K562 (cell line): ENCODE data around the gene FAM110D. TPM values are rescaled to one million over a fixed set of nuclear protein-coding genes. Genes with fewer than 3 reads are reported as not detected.

Experiments used
- ASH1L ChIP-seq: fragments of 450-650 bp; IDR thresholded peaks from 2 replicates; pipeline ENCODE4 v1.6.1; 2018; ENCODE audit warnings: borderline replicate concordance, mild to moderate bottlenecking, low read depth; ENCODE audit not compliant: partially characterized antibody
- JUNB ChIP-seq: fragments of 450-650 bp; formaldehyde crosslinking; conservative IDR thresholded peaks from 2 replicates; pipeline ENCODE4 v1.4.0; 2020; ENCODE audit warnings: mild to moderate bottlenecking
- KHSRP ChIP-seq: fragments of 450-650 bp; IDR thresholded peaks from 2 replicates; pipeline ENCODE4 v1.6.1; 2017
- MYNN ChIP-seq, 2 experiments: sonication (generic); formaldehyde crosslinking in 1 of 2; IDR thresholded peaks; 2 replicates each; pipeline versions ENCODE4 v1.5.0 to v1.6.1; 2016 to 2020; ENCODE audit warnings: antibody characterized with exemption in 1 of 2, missing genetic modification reagents in 1 of 2
- NFIX ChIP-seq: fragments of 250-450 bp; sonication (Bioruptor Pico); IDR thresholded peaks from 2 replicates; pipeline ENCODE4 v1.4.0; 2020; ENCODE audit warnings: low read depth, mild to moderate bottlenecking, moderate library complexity
- RFX5 ChIP-seq: IDR thresholded peaks from 2 replicates; pipeline ENCODE4 v1.6.1; 2011; ENCODE audit warnings: low read depth, mild to moderate bottlenecking, improper control_type of control experiment, low read length
- TAF1 ChIP-seq: IDR thresholded peaks from 2 replicates; pipeline ENCODE4 v1.6.1; 2011; ENCODE audit warnings: mild to moderate bottlenecking, low read length, moderate library complexity; ENCODE audit not compliant: insufficient read depth, control insufficient read depth, severe bottlenecking; ENCODE audit errors: extremely low read depth
- ZNF263 ChIP-seq: sonication (generic); formaldehyde crosslinking; IDR thresholded peaks from 2 replicates; pipeline ENCODE4 v1.8.0; 2022; ENCODE audit warnings: mild to moderate bottlenecking, missing genetic modification reagents, borderline replicate concordance
- ZNF586 ChIP-seq: fragments of 450-650 bp; formaldehyde crosslinking; conservative IDR thresholded peaks from 2 replicates; pipeline ENCODE4 v1.4.0; 2020; ENCODE audit warnings: mild to moderate bottlenecking, moderate library complexity
- ZSCAN29 ChIP-seq: fragments of 450-650 bp; IDR thresholded peaks from 2 replicates; pipeline ENCODE4 v1.6.1; 2017
- polyA plus RNA-seq, 8 experiments: library from polyadenylated mRNA; depleted of rRNA in 4 of 8; stranded (reverse) in 5 of 8; unstranded in 3 of 8; fragments of >200 nt; fragmentation: Nextera tagmentation in 2 of 8; fragmentation: Illumina TruSeq in 1 of 8; extraction: Ambion mirVana in 2 of 8; extraction: Trizol in 1 of 8; gene quantifications; 2 replicates each; pipeline versions ENCODE4 v1.2.1 to v1.2.3, GENCODE V29; 2011 to 2014; ENCODE audit warnings: inconsistent platforms in 1 of 8, missing spikeins in 1 of 8
- total RNA-seq, 7 experiments: library from RNA; depleted of rRNA in 6 of 7; stranded (reverse); fragments of >200 nt in 6 of 7; fragmentation: Illumina TruSeq in 2 of 7; extraction: Trizol in 2 of 7; gene quantifications; 2 replicates each; pipeline versions ENCODE4 v1.2.1 to v1.2.3, GENCODE V29; 2011 to 2021; ENCODE audit warnings: low replicate concordance in 1 of 7
- TF ChIP-seq, protein P1 (sequence below): fragments of 450-650 bp; IDR thresholded peaks from 2 replicates; pipeline ENCODE4 v1.6.1; 2016; ENCODE audit warnings: low read depth
- TF ChIP-seq, protein P2 (sequence below): sonication (generic); formaldehyde crosslinking; IDR thresholded peaks from 2 replicates; pipeline ENCODE4 v1.8.1; 2022; ENCODE audit warnings: missing genetic modification reagents
- TF ChIP-seq, protein P3 (sequence below): sonication (generic); formaldehyde crosslinking; IDR thresholded peaks from 2 replicates; pipeline ENCODE4 v1.8.0; 2023; ENCODE audit warnings: mild to moderate bottlenecking, missing genetic modification reagents
- TF ChIP-seq, protein P4 (sequence below): IDR thresholded peaks from 2 replicates; pipeline ENCODE4 v1.6.1; 2014; ENCODE audit warnings: antibody characterized with exemption

Gene FAM110D
- total and polyA plus RNA-seq, 9 of the 15 experiments (the other 6 are each of a cell fraction or from before 2014, with no cell fraction given): 0.04 to 1.1 (median 0.33) TPM

DNA sequence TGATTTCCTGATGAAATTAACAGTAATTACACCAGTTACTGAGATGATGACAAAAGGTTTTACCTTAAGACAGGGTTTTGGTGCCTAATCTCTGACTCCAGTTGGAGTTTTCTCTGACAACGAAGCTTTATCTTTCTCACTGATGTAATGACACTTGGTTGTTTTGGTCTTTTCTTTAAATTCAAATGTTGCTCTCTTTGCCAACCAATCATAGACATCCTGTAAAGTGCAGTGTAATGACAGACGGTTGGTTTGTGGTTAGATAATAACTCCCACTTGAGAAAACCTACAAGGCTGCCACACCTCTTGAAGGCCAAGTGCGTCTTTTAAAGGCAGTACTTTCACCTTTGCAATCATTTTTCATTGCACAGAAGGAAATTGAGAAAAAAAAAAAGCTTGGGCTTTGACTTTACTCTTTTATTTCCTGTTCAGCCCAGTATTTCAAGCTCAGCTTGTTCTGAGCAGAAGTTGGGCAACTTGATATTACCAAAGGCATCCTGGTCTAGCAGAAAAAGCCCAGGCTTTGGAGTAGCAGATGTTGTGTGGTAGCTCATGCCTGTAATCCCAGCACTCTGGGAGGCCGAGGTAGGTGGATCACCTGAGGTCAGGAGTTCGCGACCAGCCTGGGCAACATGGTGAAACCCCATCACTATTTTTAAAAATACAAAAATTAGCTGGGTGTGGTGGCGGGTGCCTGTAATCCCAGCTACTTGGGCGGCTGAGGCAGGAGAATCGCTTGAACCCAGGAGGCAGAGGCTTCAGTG, 32.4 kb upstream of the FAM110D start (continued):
- TF ChIP-seq ASH1L (peak; percentile 88), RFX5 (no peak), ZNF263 (no peak), JUNB (CRISPR knock-in tag) (no peak), KHSRP (no peak), MYNN (IDR thresholded peaks at IDR 0.05) (peak; percentile 81), MYNN (CRISPR knock-in tag; IDR thresholded peaks at IDR 0.05) (no peak), TAF1 (peak; percentile 70), ZNF586 (CRISPR knock-in tag) (no peak), ZSCAN29 (peak; percentile 29; the same call in 1 of the 2 replicates), NFIX (CRISPR knock-in tag) (no peak)
- TF ChIP-seq, protein P1, sequence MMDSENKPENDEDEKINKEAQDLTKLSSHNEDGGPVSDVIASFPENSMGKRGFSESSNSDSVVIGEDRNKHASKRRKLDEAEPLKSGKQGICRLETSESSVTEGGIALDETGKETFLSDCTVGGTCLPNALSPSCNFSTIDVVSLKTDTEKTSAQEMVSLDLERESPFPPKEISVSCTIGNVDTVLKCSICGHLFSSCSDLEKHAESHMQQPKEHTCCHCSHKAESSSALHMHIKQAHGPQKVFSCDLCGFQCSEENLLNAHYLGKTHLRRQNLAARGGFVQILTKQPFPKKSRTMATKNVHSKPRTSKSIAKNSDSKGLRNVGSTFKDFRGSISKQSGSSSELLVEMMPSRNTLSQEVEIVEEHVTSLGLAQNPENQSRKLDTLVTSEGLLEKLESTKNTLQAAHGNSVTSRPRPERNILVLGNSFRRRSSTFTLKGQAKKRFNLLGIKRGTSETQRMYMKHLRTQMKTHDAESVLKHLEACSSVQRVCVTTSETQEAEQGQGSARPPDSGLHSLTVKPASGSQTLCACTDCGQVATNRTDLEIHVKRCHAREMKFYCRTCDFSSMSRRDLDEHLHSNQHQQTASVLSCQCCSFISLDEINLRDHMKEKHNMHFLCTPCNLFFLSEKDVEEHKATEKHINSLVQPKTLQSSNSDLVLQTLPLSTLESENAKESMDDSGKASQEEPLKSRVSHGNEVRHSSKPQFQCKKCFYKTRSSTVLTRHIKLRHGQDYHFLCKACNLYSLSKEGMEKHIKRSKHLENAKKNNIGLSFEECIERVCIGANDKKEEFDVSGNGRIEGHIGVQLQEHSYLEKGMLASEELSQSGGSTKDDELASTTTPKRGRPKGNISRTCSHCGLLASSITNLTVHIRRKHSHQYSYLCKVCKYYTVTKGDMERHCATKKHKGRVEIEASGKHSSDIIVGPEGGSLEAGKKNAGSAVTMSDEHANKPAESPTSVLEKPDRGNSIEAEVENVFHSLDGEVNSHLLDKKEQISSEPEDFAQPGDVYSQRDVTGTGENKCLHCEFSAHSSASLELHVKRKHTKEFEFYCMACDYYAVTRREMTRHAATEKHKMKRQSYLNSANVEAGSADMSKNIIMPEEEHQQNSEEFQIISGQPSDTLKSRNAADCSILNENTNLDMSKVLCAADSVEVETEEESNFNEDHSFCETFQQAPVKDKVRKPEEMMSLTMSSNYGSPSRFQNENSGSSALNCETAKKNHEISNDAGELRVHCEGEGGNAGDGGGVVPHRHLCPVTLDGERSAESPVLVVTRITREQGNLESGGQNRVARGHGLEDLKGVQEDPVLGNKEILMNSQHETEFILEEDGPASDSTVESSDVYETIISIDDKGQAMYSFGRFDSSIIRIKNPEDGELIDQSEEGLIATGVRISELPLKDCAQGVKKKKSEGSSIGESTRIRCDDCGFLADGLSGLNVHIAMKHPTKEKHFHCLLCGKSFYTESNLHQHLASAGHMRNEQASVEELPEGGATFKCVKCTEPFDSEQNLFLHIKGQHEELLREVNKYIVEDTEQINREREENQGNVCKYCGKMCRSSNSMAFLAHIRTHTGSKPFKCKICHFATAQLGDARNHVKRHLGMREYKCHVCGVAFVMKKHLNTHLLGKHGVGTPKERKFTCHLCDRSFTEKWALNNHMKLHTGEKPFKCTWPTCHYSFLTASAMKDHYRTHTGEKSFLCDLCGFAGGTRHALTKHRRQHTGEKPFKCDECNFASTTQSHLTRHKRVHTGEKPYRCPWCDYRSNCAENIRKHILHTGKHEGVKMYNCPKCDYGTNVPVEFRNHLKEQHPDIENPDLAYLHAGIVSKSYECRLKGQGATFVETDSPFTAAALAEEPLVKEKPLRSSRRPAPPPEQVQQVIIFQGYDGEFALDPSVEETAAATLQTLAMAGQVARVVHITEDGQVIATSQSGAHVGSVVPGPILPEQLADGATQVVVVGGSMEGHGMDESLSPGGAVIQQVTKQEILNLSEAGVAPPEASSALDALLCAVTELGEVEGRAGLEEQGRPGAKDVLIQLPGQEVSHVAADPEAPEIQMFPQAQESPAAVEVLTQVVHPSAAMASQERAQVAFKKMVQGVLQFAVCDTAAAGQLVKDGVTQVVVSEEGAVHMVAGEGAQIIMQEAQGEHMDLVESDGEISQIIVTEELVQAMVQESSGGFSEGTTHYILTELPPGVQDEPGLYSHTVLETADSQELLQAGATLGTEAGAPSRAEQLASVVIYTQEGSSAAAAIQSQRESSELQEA: peak; percentile 32; the same call in 1 of the 2 replicates
- TF ChIP-seq, protein P2, sequence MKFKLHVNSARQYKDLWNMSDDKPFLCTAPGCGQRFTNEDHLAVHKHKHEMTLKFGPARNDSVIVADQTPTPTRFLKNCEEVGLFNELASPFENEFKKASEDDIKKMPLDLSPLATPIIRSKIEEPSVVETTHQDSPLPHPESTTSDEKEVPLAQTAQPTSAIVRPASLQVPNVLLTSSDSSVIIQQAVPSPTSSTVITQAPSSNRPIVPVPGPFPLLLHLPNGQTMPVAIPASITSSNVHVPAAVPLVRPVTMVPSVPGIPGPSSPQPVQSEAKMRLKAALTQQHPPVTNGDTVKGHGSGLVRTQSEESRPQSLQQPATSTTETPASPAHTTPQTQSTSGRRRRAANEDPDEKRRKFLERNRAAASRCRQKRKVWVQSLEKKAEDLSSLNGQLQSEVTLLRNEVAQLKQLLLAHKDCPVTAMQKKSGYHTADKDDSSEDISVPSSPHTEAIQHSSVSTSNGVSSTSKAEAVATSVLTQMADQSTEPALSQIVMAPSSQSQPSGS (CRISPR knock-in tag): no peak
- TF ChIP-seq, protein P3, sequence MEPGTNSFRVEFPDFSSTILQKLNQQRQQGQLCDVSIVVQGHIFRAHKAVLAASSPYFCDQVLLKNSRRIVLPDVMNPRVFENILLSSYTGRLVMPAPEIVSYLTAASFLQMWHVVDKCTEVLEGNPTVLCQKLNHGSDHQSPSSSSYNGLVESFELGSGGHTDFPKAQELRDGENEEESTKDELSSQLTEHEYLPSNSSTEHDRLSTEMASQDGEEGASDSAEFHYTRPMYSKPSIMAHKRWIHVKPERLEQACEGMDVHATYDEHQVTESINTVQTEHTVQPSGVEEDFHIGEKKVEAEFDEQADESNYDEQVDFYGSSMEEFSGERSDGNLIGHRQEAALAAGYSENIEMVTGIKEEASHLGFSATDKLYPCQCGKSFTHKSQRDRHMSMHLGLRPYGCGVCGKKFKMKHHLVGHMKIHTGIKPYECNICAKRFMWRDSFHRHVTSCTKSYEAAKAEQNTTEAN (CRISPR knock-in tag): no peak
- TF ChIP-seq, protein P4, sequence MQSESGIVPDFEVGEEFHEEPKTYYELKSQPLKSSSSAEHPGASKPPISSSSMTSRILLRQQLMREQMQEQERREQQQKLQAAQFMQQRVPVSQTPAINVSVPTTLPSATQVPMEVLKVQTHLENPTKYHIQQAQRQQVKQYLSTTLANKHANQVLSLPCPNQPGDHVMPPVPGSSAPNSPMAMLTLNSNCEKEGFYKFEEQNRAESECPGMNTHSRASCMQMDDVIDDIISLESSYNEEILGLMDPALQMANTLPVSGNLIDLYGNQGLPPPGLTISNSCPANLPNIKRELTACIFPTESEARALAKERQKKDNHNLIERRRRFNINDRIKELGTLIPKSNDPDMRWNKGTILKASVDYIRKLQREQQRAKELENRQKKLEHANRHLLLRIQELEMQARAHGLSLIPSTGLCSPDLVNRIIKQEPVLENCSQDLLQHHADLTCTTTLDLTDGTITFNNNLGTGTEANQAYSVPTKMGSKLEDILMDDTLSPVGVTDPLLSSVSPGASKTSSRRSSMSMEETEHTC: no peak
